IMR-90 (cell line): ENCODE data around the gene DZIP1. TPM values are rescaled to one million over a fixed set of nuclear protein-coding genes. Genes with fewer than 3 reads are reported as not detected.

Source experiments
- ATAC-seq: fragments of 200-7000 bp; cut with Tn5 transposase; 2 replicates; pipeline ENCODE4 v1.9.1; 2020; ENCODE audit warnings: low read depth, mild to moderate bottlenecking, moderate library complexity
- BruUV-seq: library from RNA; stranded (reverse); fragments of 400-500 nt; replicated peaks from 2 replicates; lab custom pipeline; 2021; lab: Mats Ljungman, UMichigan
- CTCF ChIA-PET: fragments of 300-600 bp; formaldehyde crosslinking; extraction: SDS; loops from one replicate; lab custom pipeline; 2021; ENCODE audit warnings: antibody characterized with exemption; lab: Yijun Ruan, JAX
- POLR2A ChIA-PET: fragments of 300-600 bp; sonication (Branson Sonifier 250); formaldehyde crosslinking; loops from one replicate; lab custom pipeline; 2022; ENCODE audit warnings: antibody characterized with exemption; ENCODE audit not compliant: unreplicated experiment; lab: Charles Lee
- DNase-seq: peaks from one replicate; pipeline ENCODE4 v3.0.0; 2013
- H2AFZ ChIP-seq: replicated peaks from 2 replicates; pipeline ENCODE3; 2013; ENCODE audit warnings: low read length, mild to moderate bottlenecking; ENCODE audit not compliant: poor library complexity
- H2AK5ac ChIP-seq: 2 replicates; pipeline ENCODE4 v1.6.1; 2013; ENCODE audit warnings: low read depth, low read length, inconsistent platforms
- H2AK9ac ChIP-seq: replicated peaks from 2 replicates; pipeline ENCODE3; 2013; ENCODE audit warnings: mild to moderate bottlenecking, low read depth, low read length, moderate library complexity; ENCODE audit not compliant: poor library complexity
- H2BK120ac ChIP-seq: 2 replicates; pipeline ENCODE4 v1.6.1; 2013; ENCODE audit warnings: low read depth, low read length, inconsistent platforms
- H2BK15ac ChIP-seq: 3 replicates; pipeline ENCODE4 v1.6.1; 2013; ENCODE audit warnings: low read depth, low read length, inconsistent platforms
- H2BK20ac ChIP-seq: 2 replicates; pipeline ENCODE4 v1.6.1; 2013; ENCODE audit warnings: low read depth, mild to moderate bottlenecking, inconsistent platforms, low read length, moderate library complexity
- H2BK5ac ChIP-seq: 2 replicates; pipeline ENCODE4 v1.6.1; 2013; ENCODE audit warnings: mild to moderate bottlenecking, low read depth, low read length, inconsistent platforms; ENCODE audit not compliant: poor library complexity, severe bottlenecking
- H3K14ac ChIP-seq: replicated peaks from 2 replicates; pipeline ENCODE4 v1.6.1; 2013; ENCODE audit warnings: low read depth, low read length, inconsistent platforms
- H3K18ac ChIP-seq: 2 replicates; pipeline ENCODE4 v1.6.1; 2013; ENCODE audit warnings: low read depth, low read length, control low read depth
- H3K23ac ChIP-seq: 2 replicates; pipeline ENCODE4 v1.6.1; 2013; ENCODE audit warnings: low read depth, low read length, inconsistent platforms
- H3K27ac ChIP-seq: 2 replicates; pipeline ENCODE4 v1.5.1; 2013; ENCODE audit warnings: mild to moderate bottlenecking, control low read depth, low read length; ENCODE audit not compliant: insufficient read depth
- H3K27me3 ChIP-seq: 2 replicates; pipeline ENCODE4 v1.6.1; 2013; ENCODE audit warnings: low read length; ENCODE audit not compliant: control insufficient read depth, insufficient read depth
- H3K36me3 ChIP-seq: 2 replicates; pipeline ENCODE4 v1.6.1; 2013; ENCODE audit warnings: low read length, mixed read lengths; ENCODE audit not compliant: control insufficient read depth, insufficient read depth
- H3K4ac ChIP-seq: 2 replicates; pipeline ENCODE4 v1.6.1; 2013; ENCODE audit warnings: low read depth, low read length, inconsistent platforms
- H3K4me1 ChIP-seq: 2 replicates; pipeline ENCODE4 v1.6.1; 2013; ENCODE audit warnings: low read length, mixed read lengths; ENCODE audit not compliant: control insufficient read depth, insufficient read depth
- H3K4me2 ChIP-seq: 2 replicates; pipeline ENCODE4 v1.6.1; 2013; ENCODE audit warnings: low read depth, mild to moderate bottlenecking, control low read depth, low read length, moderate library complexity
- H3K4me3 ChIP-seq: 2 replicates; pipeline ENCODE4 v1.5.1; 2013; ENCODE audit warnings: low read depth, mild to moderate bottlenecking, control low read depth, low read length, moderate library complexity; ENCODE audit not compliant: insufficient read depth
- H3K56ac ChIP-seq: 2 replicates; pipeline ENCODE4 v1.6.1; 2013; ENCODE audit warnings: low read length, inconsistent platforms; ENCODE audit not compliant: insufficient read depth; ENCODE audit errors: extremely low read depth
- H3K79me1 ChIP-seq, 2 experiments: 2 replicates each; pipeline ENCODE4 v1.6.1; 2013; ENCODE audit warnings: low read length in 2 of 2, inconsistent platforms in 1 of 2, low read depth in 1 of 2
- H3K9ac ChIP-seq: 2 replicates; pipeline ENCODE4 v1.6.1; 2013; ENCODE audit warnings: low read depth, low read length, control low read depth
- H3K9me1 ChIP-seq: 2 replicates; pipeline ENCODE4 v1.6.1; 2013; ENCODE audit warnings: low read length, inconsistent platforms; ENCODE audit not compliant: insufficient read depth
- H3K9me3 ChIP-seq: 2 replicates; pipeline ENCODE4 v1.6.1; 2013; ENCODE audit warnings: low read length; ENCODE audit not compliant: control insufficient read depth, insufficient read depth
- H4K20me1 ChIP-seq: 2 replicates; pipeline ENCODE4 v1.6.1; 2013; ENCODE audit warnings: low read length, inconsistent platforms; ENCODE audit not compliant: insufficient read depth
- H4K5ac ChIP-seq: 2 replicates; pipeline ENCODE4 v1.6.1; 2013; ENCODE audit warnings: mild to moderate bottlenecking, low read depth, low read length, control low read depth
- H4K8ac ChIP-seq, 2 experiments: 2 replicates each; pipeline ENCODE4 v1.6.1; 2013; ENCODE audit warnings: low read depth in 2 of 2, low read length in 2 of 2, control low read depth in 1 of 2, inconsistent platforms in 1 of 2
- H4K91ac ChIP-seq: 2 replicates; pipeline ENCODE4 v1.6.1; 2013; ENCODE audit warnings: low read depth, low read length, inconsistent platforms; ENCODE audit not compliant: insufficient read depth
- BHLHE40 ChIP-seq: fragments of 150-350 bp; IDR thresholded peaks from 2 replicates; pipeline ENCODE4 v1.6.1; 2016; ENCODE audit warnings: mild to moderate bottlenecking, low read depth, low read length
- CEBPB ChIP-seq: IDR thresholded peaks from 2 replicates; pipeline ENCODE4 v1.6.1; 2012; ENCODE audit warnings: low read depth, low read length, improper control_type of control experiment
- CHD1 ChIP-seq: IDR thresholded peaks from 2 replicates; pipeline ENCODE4 v1.6.1; 2012; ENCODE audit warnings: low read depth, low read length, improper control_type of control experiment
- CTCF ChIP-seq: conservative IDR thresholded peaks from 2 replicates; pipeline ENCODE4 v1.5.1; 2012; ENCODE audit warnings: mild to moderate bottlenecking, low read depth, low read length, improper control_type of control experiment
- ELK1 ChIP-seq: fragments of 150-350 bp; IDR thresholded peaks from 2 replicates; pipeline ENCODE4 v1.6.1; 2016; ENCODE audit warnings: low read depth, mild to moderate bottlenecking, low read length, moderate library complexity, borderline replicate concordance
- FOS ChIP-seq: fragments of 150-350 bp; IDR thresholded peaks from 2 replicates; pipeline ENCODE4 v1.6.1; 2016; ENCODE audit warnings: low read depth, low read length
- MAFK ChIP-seq: IDR thresholded peaks from 2 replicates; pipeline ENCODE4 v1.6.1; 2012; ENCODE audit warnings: low read depth, low read length, improper control_type of control experiment
- MAZ ChIP-seq: IDR thresholded peaks from 2 replicates; pipeline ENCODE4 v1.6.1; 2012; ENCODE audit warnings: low read depth, mild to moderate bottlenecking, low read length, improper control_type of control experiment, moderate library complexity, borderline replicate concordance
- POLR2A ChIP-seq: IDR thresholded peaks from 2 replicates; pipeline ENCODE4 v1.6.1; 2012; ENCODE audit warnings: mild to moderate bottlenecking, low read depth, low read length
- RCOR1 ChIP-seq: IDR thresholded peaks from 2 replicates; pipeline ENCODE4 v1.6.1; 2012; ENCODE audit warnings: mild to moderate bottlenecking, low read length, improper control_type of control experiment; ENCODE audit not compliant: insufficient replicate concordance
- SMC3 ChIP-seq: fragments of 150-350 bp; IDR thresholded peaks from 2 replicates; pipeline ENCODE4 v1.6.1; 2016; ENCODE audit warnings: low read depth, mild to moderate bottlenecking, antibody characterized with exemption, low read length, moderate library complexity
- USF2 ChIP-seq: fragments of 150-350 bp; IDR thresholded peaks from 2 replicates; pipeline ENCODE4 v1.6.1; 2017; ENCODE audit warnings: mild to moderate bottlenecking, antibody characterized with exemption, low read length, low read depth
- WGBS, 2 experiments: methylation state at CpG; one replicate each; pipeline versions ENCODE4 v1.1.5 to v1.1.7; 2013; ENCODE audit warnings: missing lambda C conversion rate in 2 of 2; ENCODE audit not compliant: insufficient read length in 1 of 2; ENCODE audit errors: extremely low coverage in 2 of 2; 5-methylcytosine and 5-hydroxymethylcytosine counted together
- dilution Hi-C: fragments of 300-500 bp; cut with HindIII; formaldehyde crosslinking; loops from one replicate; pipeline ENCODE4 v1.14.3; 2018; ENCODE audit warnings: low sequenced_read_pairs; ENCODE audit not compliant: unreplicated experiment
- in situ Hi-C: fragments of 300-500 bp; cut with MboI; formaldehyde crosslinking; loops from 3 replicates; pipeline ENCODE4 v1.14.3; 2019; ENCODE audit warnings: low sequenced_read_pairs, inconsistent platforms, mixed read lengths
- intact Hi-C: fragments of 100-400 bp; cut with micrococcal nuclease; formaldehyde crosslinking; loops from 2 replicates; pipeline ENCODE4 v1.10.0; 2022
- polyA plus RNA-seq, 3 experiments: library from polyadenylated mRNA; depleted of rRNA; stranded (reverse); fragments of >200 nt; gene quantifications; 2 replicates each; pipeline ENCODE4 v1.2.3, GENCODE V29; 2012; ENCODE audit warnings: low replicate concordance in 1 of 3
- total RNA-seq: library from RNA; depleted of rRNA; stranded (reverse); fragments of >200 nt; gene quantifications from 2 replicates; pipeline ENCODE4 v1.2.3, GENCODE V29; 2012

The DZIP1 gene
- total and polyA plus RNA-seq, 2 of the 4 experiments (the other 2 are of a cell fraction) = 12.2 to 15.9 TPM

GRCh38 chr13:95571941-95572340, 72.6 kb downstream of the DZIP1 start:
- Histone ChIP-seq H3K14ac (no peak overlapping the region), H2BK5ac (no peak overlapping the region), H3K9ac (no peak overlapping the region), H3K23ac (no peak overlapping the region), H4K91ac (no peak overlapping the region), H2AK5ac (no peak overlapping the region), H3K27ac (no peak overlapping the region), H2BK120ac (no peak overlapping the region), H2AK9ac (no peak overlapping the region), H3K4me1 (no peaks in the 10 kb centered on the region), H3K79me1 (no peaks in the 10 kb centered on the region), H4K20me1 (no peaks in the 10 kb centered on the region), H3K27me3 (0 out of 2 replicates have a peak, but pooled peaks cover 2% of the 10 kb centered on the region), H3K56ac (no peak overlapping the region), H3K4me3 (no peak overlapping the region), H4K5ac (no peak overlapping the region), H3K18ac (no peak overlapping the region), H2BK15ac (no peak overlapping the region), H2AFZ (no peak overlapping the region), H4K8ac (no peak overlapping the region), H3K36me3 (0 out of 2 replicates have a peak, but pooled peaks cover 2% of the 10 kb centered on the region), H3K4me2 (no peak overlapping the region), H2BK20ac (no peak overlapping the region), H3K9me3 (no peaks in the 10 kb centered on the region), H3K4ac (no peak overlapping the region), H3K9me1 (no peaks in the 10 kb centered on the region)
- ChIA-PET CTCF (no interaction called here), POLR2A (no interaction called here)
- no peak for TF ChIP-seq SMC3
- TF ChIP-seq ELK1 = no peak
- TF ChIP-seq BHLHE40 = no peak
- no peak for TF ChIP-seq MAZ
- TF ChIP-seq CHD1 = no peak
- no peak for TF ChIP-seq USF2
- no peak for TF ChIP-seq POLR2A
- no peak for TF ChIP-seq CTCF
- TF ChIP-seq MAFK = no peak
- no peak for TF ChIP-seq RCOR1
- no peak for TF ChIP-seq FOS
- no peak for TF ChIP-seq CEBPB
- no TSS peak for BruUV-seq
- WGBS, 2 experiments = no CpG with 5 or more reads among the region's 6 CpGs
- in situ Hi-C loops (no loop called here), intact Hi-C loops (no loop called here), dilution Hi-C loops (no loop called here)
- ATAC-seq (no peak), DNase-seq (no peak)
